Stimulated activated CD8-positive, alpha-beta memory T cell treated with anti-CD3 and anti-CD28 coated beads, Interleukin-7, amount 100 ng/mL, for 48 hours (primary cell): ENCODE measurements around the gene PTPN6.

Experiments
- DNase-seq, 2 donors: peaks; one replicate each; pipeline ENCODE4 v3.0.0-alpha.2; 2020; ENCODE audit warnings: low read depth in 1 of 2; ENCODE audit errors: extremely low read depth in 1 of 2

The PTPN6 gene

GRCh38 chr12:7001921-7002591 is 50.9 kb downstream of the PTPN6 start:
- no peak for DNase-seq

GRCh38 chr12:7004287-7004803 is 53.2 kb downstream of the PTPN6 start:
- DNase-seq = no peak

GRCh38 chr12:7004840-7005239 is 53.7 kb downstream of the PTPN6 start:
- no peak for DNase-seq

DNA sequence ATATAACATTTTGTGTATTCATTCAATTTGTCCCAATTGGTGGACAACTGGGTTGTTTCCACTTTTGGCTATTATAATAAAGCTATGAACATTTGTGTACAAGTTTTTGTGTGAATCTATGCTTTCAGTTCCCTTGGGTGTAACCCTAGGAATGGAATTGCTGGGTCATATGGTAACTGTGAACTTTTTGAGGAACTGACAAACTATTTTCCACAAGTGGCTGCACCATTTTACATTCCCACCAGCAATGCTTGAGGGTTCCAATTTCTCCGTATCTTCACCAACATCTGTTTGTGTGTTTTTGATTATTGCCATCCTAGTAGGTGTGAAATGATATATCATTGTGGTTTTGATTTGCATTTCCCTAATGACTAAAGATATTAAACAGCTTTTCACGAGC is 54.2 kb downstream of the PTPN6 start:
- no peak for DNase-seq

DNA sequence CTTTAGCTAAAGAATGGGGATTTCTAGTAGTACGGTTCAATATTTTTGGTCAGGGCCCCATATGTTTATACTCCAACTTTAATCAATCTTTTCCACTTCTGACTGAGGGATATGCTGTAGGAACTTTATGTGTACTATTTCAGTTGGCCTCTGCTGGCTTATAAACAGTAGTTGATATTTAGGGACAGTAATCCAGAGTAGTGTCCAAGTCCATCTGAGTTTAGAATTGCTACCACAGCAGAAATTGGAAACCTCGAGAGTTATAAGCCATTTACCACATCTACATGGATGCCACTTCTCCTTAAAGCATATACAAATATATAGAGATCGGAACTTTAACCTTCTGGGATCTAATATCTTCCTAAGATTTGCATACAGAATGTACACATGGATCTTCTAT is 55.5 kb downstream of the PTPN6 start:
- DNase-seq = no peak

GRCh38 chr12:7008864-7009263 is 57.7 kb downstream of the PTPN6 start:
- no peak for DNase-seq

DNA sequence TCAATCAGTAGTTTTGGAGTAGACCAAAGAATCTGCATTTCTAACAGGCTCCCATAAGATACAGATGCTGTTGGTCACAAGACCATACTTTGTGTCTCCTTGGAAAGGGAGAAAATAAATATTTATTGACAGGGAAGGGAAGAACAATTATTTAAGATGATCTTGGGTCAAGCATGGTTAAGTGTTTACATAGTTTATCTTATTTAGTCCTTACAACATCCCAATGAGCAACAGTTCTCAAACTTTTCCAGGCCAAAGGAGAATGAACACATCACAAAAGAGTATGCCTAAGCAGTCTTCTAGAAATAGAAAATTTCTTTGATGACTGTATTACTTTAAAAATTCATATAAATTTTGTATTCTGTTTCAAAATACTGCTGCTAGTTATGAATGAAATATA is 58.4 kb downstream of the PTPN6 start:
- no peak for DNase-seq
